SK-N-MC (cell line): ENCODE data around the gene PLRG1.

ENCODE experiments used
- EZH2 ChIP-seq: fragments of 200-600 bp; sonication (generic); IDR thresholded peaks from one replicate; pipeline ENCODE4 v1.6.1; 2017; ENCODE audit warnings: antibody characterized with exemption
- FOXP2 ChIP-seq: optimal IDR thresholded peaks from 2 replicates; pipeline ENCODE3; 2011; ENCODE audit warnings: mild to moderate bottlenecking, moderate library complexity; ENCODE audit not compliant: insufficient read depth; ENCODE audit errors: extremely low read length, control extremely low read depth
- POLR2AphosphoS5 ChIP-seq: IDR thresholded peaks from 2 replicates; pipeline ENCODE4 v1.6.1; 2012; ENCODE audit warnings: mild to moderate bottlenecking, low read depth, low read length, borderline replicate concordance

- TF ChIP-seq EZH2 (no peak), POLR2AphosphoS5 (no peak), FOXP2 (no peak)
Measured at GRCh38 chr4:154487145-154487544, 63.1 kb downstream of the PLRG1 start.
